Type B pancreatic cell (in vitro differentiated cells): ENCODE measurements around the gene BRD2. TPM values are rescaled to one million over a fixed set of nuclear protein-coding genes. Genes with fewer than 3 reads are reported as not detected.
A peak's percentile ranks its signal among the peaks of the same experiment; 100 is the strongest.
"Not testable (repeated sequence)": the region's sequence is repeated elsewhere in the genome, so short reads cannot be mapped to it uniquely, and the experiment has no call there.

ENCODE experiments used
- DNase-seq: peaks from one replicate; pipeline ENCODE4 v3.0.0; 2021; ENCODE audit warnings: mixed read lengths; ENCODE audit not compliant: unreplicated experiment; ENCODE audit errors: extremely low spot score
- H3K27ac Mint-ChIP-seq: 2 replicates; pipeline ENCODE4 v1.8.0; 2021; ENCODE audit warnings: mild to moderate bottlenecking, mixed read lengths
- H3K27me3 Mint-ChIP-seq: 2 replicates; pipeline ENCODE4 v1.8.0; 2021; ENCODE audit warnings: mixed read lengths
- H3K36me3 Mint-ChIP-seq: 2 replicates; pipeline ENCODE4 v1.8.0; 2021; ENCODE audit warnings: mixed read lengths
- H3K4me1 Mint-ChIP-seq: one replicate; pipeline ENCODE4 v1.8.0; 2021; ENCODE audit warnings: mixed read lengths; ENCODE audit not compliant: unreplicated experiment
- H3K4me3 Mint-ChIP-seq: 2 replicates; pipeline ENCODE4 v1.8.0; 2021; ENCODE audit warnings: mild to moderate bottlenecking, mixed read lengths
- H3K9me3 Mint-ChIP-seq: 2 replicates; pipeline ENCODE4 v1.8.0; 2021; ENCODE audit warnings: mixed read lengths
- CTCF ChIP-seq: fragments of 200-600 bp; sonication (generic); conservative IDR thresholded peaks from 2 replicates; pipeline ENCODE4 v1.5.0; 2021; ENCODE audit warnings: antibody characterized with exemption, mild to moderate bottlenecking
- total RNA-seq: library from RNA; stranded (reverse); gene quantifications from 2 replicates; pipeline ENCODE4 v1.2.1, GENCODE V29; 2021; ENCODE audit warnings: low replicate concordance

Gene BRD2
- total RNA-seq, 1 donor from 2014 or later = 241 TPM

GRCh38 chr6:32940656-32941213, 27.7 kb upstream of the BRD2 start, which contains the start of gene HLA-DMB:
Gene HLA-DMB (minus strand): TSS chr6:32941028. CDS start chr6:32940807, 221 bp downstream.
- peak within 1 kb of the TSS; percentile 81 for H3K4me3 Mint-ChIP-seq
- H3K36me3 Mint-ChIP-seq = no peaks in the 10 kb centered on the region
- no peak for DNase-seq
- no peak for TF ChIP-seq CTCF
- peaks cover 5% of the 10 kb centered on the region for H3K4me1 Mint-ChIP-seq
- peak within 1 kb of the TSS; percentile 48 for H3K27ac Mint-ChIP-seq
- H3K27me3 Mint-ChIP-seq = peaks cover 46% of the 10 kb centered on the region
- H3K9me3 Mint-ChIP-seq = no peaks in the 10 kb centered on the region

- no peak for TF ChIP-seq CTCF
- Mint-ChIP-seq H3K27me3 (peaks cover 40% of the 10 kb centered on the region), H3K9me3 (no peaks in the 10 kb centered on the region), H3K4me3 (peak overlapping the region; percentile 81), H3K4me1 (peaks cover 5% of the 10 kb centered on the region), H3K27ac (peak overlapping the region; percentile 48), H3K36me3 (no peaks in the 10 kb centered on the region)
- DNase-seq = no peak
Measured at GRCh38 chr6:32941214-32941768, 27.1 kb upstream of the BRD2 start.

GRCh38 chr6:32942555-32943123, 25.8 kb upstream of the BRD2 start:
- DNase-seq, H3K4me1 Mint-ChIP-seq, H3K4me3 Mint-ChIP-seq, H3K27ac Mint-ChIP-seq, H3K36me3 Mint-ChIP-seq, H3K9me3 Mint-ChIP-seq: not testable (repeated sequence)
- H3K27me3 Mint-ChIP-seq = peaks cover 30% of the 10 kb centered on the region

- TF ChIP-seq CTCF = no peak
Measured at GRCh38 chr6:32943864-32944649, 24.3 kb upstream of the BRD2 start.

GRCh38 chr6:32945108-32945760, 23.2 kb upstream of the BRD2 start:
- H3K36me3 Mint-ChIP-seq = no peaks in the 10 kb centered on the region
- no peaks in the 10 kb centered on the region for H3K9me3 Mint-ChIP-seq
- peaks cover 21% of the 10 kb centered on the region for H3K27me3 Mint-ChIP-seq
- no peak for DNase-seq
- no peak overlapping the region for H3K4me3 Mint-ChIP-seq
- no peak for TF ChIP-seq CTCF
- peaks cover 5% of the 10 kb centered on the region for H3K4me1 Mint-ChIP-seq
- H3K27ac Mint-ChIP-seq = no peak overlapping the region

More at GRCh38 chr6:32943864-32944649, 24.3 kb upstream of the BRD2 start:
- no peak for DNase-seq
- peaks cover 5% of the 10 kb centered on the region for H3K4me1 Mint-ChIP-seq
- no peaks in the 10 kb centered on the region for H3K36me3 Mint-ChIP-seq
- no peak overlapping the region for H3K4me3 Mint-ChIP-seq
- H3K9me3 Mint-ChIP-seq = no peaks in the 10 kb centered on the region
- H3K27ac Mint-ChIP-seq = no peak overlapping the region
- peaks cover 23% of the 10 kb centered on the region for H3K27me3 Mint-ChIP-seq
